Progenitor cell of endocrine pancreas (in vitro differentiated cells): ENCODE measurements around the gene PLB1. TPM values are rescaled to one million over a fixed set of nuclear protein-coding genes. Genes with fewer than 3 reads are reported as not detected.
"Not testable (repeated sequence)": the region's sequence is repeated elsewhere in the genome, so short reads cannot be mapped to it uniquely, and the experiment has no call there.

Experiments
- DNase-seq: peaks from one replicate; pipeline ENCODE4 v3.0.0; 2021; ENCODE audit warnings: low spot score; ENCODE audit not compliant: unreplicated experiment
- H3K27ac Mint-ChIP-seq: 2 replicates; pipeline ENCODE4 v1.8.0; 2021; ENCODE audit warnings: mild to moderate bottlenecking, moderate library complexity, mixed read lengths
- H3K27me3 Mint-ChIP-seq: 2 replicates; pipeline ENCODE4 v1.8.0; 2021; ENCODE audit warnings: mixed read lengths
- H3K36me3 Mint-ChIP-seq: 2 replicates; pipeline ENCODE4 v1.8.0; 2022; ENCODE audit warnings: mixed read lengths; ENCODE audit not compliant: insufficient read depth
- H3K4me1 Mint-ChIP-seq: 2 replicates; pipeline ENCODE4 v1.8.0; 2021; ENCODE audit warnings: low read depth, mixed read lengths
- H3K4me3 Mint-ChIP-seq: 2 replicates; pipeline ENCODE4 v1.8.0; 2021; ENCODE audit warnings: low read depth, mild to moderate bottlenecking, moderate library complexity, mixed read lengths
- H3K9me3 Mint-ChIP-seq: 2 replicates; pipeline ENCODE4 v1.8.0; 2021; ENCODE audit warnings: low read depth, mixed read lengths
- CTCF ChIP-seq: fragments of 200-600 bp; sonication (generic); IDR thresholded peaks from one replicate; pipeline ENCODE4 v1.5.0; 2021; ENCODE audit warnings: antibody characterized with exemption, mild to moderate bottlenecking; ENCODE audit not compliant: unreplicated experiment
- total RNA-seq: library from RNA; stranded (reverse); gene quantifications from 2 replicates; pipeline ENCODE4 v1.2.1, GENCODE V29; 2021

Gene PLB1
- total RNA-seq, 1 donor from 2014 or later = 0.65 TPM

GRCh38 chr2:28664120-28664842 lies 168.4 kb downstream of the PLB1 start:
- Mint-ChIP-seq H3K4me3 (no peak overlapping the region), H3K9me3 (no peaks in the 10 kb centered on the region), H3K4me1 (peaks cover 19% of the 10 kb centered on the region), H3K36me3 (no peaks in the 10 kb centered on the region), H3K27ac (peak overlapping the region; percentile 15), H3K27me3 (no peaks in the 10 kb centered on the region)
- TF ChIP-seq CTCF = no peak
- no peak for DNase-seq

GRCh38 chr2:28665041-28665704 lies 169.3 kb downstream of the PLB1 start:
- H3K4me1 Mint-ChIP-seq = peaks cover 19% of the 10 kb centered on the region
- no peak overlapping the region for H3K4me3 Mint-ChIP-seq
- TF ChIP-seq CTCF = no peak
- H3K36me3 Mint-ChIP-seq = no peaks in the 10 kb centered on the region
- no peak overlapping the region for H3K27ac Mint-ChIP-seq
- H3K27me3 Mint-ChIP-seq = no peaks in the 10 kb centered on the region
- H3K9me3 Mint-ChIP-seq = no peaks in the 10 kb centered on the region
- DNase-seq = no peak

- not testable (repeated sequence) for H3K4me3 Mint-ChIP-seq, H3K27me3 Mint-ChIP-seq, DNase-seq, H3K36me3 Mint-ChIP-seq, H3K9me3 Mint-ChIP-seq
- peak overlapping the region; percentile 64 for H3K27ac Mint-ChIP-seq
- peaks cover 19% of the 10 kb centered on the region for H3K4me1 Mint-ChIP-seq
These were observed 170.0 kb downstream of the PLB1 start for GRCh38 chr2:28665811-28666377.

GRCh38 chr2:28666496-28667184 lies 170.8 kb downstream of the PLB1 start:
- no peak overlapping the region for H3K27ac Mint-ChIP-seq
- H3K27me3 Mint-ChIP-seq = peaks cover 3% of the 10 kb centered on the region
- H3K4me3 Mint-ChIP-seq = no peak overlapping the region
- H3K9me3 Mint-ChIP-seq = no peaks in the 10 kb centered on the region
- DNase-seq = no peak
- H3K4me1 Mint-ChIP-seq = peaks cover 19% of the 10 kb centered on the region
- no peak for TF ChIP-seq CTCF
- H3K36me3 Mint-ChIP-seq = no peaks in the 10 kb centered on the region

- peaks cover 12% of the 10 kb centered on the region for H3K4me1 Mint-ChIP-seq
- DNase-seq = no peak
- no peaks in the 10 kb centered on the region for H3K36me3 Mint-ChIP-seq
- H3K27ac Mint-ChIP-seq = no peak overlapping the region
- TF ChIP-seq CTCF = no peak
- peaks cover 3% of the 10 kb centered on the region for H3K27me3 Mint-ChIP-seq
- H3K9me3 Mint-ChIP-seq = no peaks in the 10 kb centered on the region
- no peak overlapping the region for H3K4me3 Mint-ChIP-seq
These were observed 171.4 kb downstream of the PLB1 start for GRCh38 chr2:28667261-28667660.
